Measurements from ENCODE around the gene PPP2R5C. TPM values are rescaled to one million over a fixed set of nuclear protein-coding genes. Genes with fewer than 3 reads are reported as not detected.
"Not testable (repeated sequence)": the region's sequence is repeated elsewhere in the genome, so short reads cannot be mapped to it uniquely, and the experiment has no call there.

PPP2R5C gene
- total RNA-seq, 1 donor from 2014 or later = 198 TPM

DNA sequence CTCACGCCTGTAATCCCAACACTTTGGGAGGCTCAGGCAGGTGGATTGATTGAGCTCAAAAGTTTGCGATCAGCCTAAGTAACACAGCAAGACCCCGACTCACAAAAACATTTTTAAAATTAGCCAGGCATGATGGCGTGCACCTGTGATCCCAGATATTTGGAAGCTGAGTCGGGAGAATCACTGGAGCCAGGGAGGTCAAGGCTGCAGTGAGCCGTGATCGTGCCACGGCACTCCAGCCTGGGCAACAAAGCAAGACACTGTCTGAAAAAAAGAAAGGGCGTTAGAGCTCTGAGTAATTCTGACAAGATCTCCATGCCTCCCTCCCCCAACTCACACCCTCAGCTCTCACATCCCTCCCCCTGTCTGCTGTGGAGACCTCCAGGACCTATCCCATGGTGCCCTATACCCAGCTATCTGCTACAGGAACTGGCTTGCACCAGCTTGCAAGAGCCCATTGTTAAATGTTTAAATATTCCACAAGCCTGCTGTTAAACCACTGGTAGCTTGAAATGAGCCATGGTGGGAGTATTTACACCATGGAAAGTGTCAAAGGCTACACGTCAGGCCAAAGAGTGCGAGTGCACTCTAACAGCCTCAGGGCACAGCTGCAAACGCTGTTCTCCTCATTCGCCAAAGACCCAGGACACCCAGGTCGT, 35.1 kb upstream of the PPP2R5C start:
- no peak overlapping the region for H3K4me3 ChIP-seq
- DNase-seq = no peak
- H3K27ac ChIP-seq (replicated peaks) = no peak overlapping the region
- intact Hi-C loops (cut with micrococcal nuclease) = no loop called here
- TF ChIP-seq, protein P1, sequence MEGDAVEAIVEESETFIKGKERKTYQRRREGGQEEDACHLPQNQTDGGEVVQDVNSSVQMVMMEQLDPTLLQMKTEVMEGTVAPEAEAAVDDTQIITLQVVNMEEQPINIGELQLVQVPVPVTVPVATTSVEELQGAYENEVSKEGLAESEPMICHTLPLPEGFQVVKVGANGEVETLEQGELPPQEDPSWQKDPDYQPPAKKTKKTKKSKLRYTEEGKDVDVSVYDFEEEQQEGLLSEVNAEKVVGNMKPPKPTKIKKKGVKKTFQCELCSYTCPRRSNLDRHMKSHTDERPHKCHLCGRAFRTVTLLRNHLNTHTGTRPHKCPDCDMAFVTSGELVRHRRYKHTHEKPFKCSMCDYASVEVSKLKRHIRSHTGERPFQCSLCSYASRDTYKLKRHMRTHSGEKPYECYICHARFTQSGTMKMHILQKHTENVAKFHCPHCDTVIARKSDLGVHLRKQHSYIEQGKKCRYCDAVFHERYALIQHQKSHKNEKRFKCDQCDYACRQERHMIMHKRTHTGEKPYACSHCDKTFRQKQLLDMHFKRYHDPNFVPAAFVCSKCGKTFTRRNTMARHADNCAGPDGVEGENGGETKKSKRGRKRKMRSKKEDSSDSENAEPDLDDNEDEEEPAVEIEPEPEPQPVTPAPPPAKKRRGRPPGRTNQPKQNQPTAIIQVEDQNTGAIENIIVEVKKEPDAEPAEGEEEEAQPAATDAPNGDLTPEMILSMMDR (IDR thresholded peaks at IDR 0.05; ENCODE audit: borderline replicate concordance) = no peak
- peaks cover 17% of the 10 kb centered on the region for H3K4me1 ChIP-seq
- H3K9me3 ChIP-seq (replicated peaks) = no peaks in the 10 kb centered on the region
- no peaks in the 10 kb centered on the region for H3K27me3 ChIP-seq (ENCODE audit: low read depth)
- no peaks in the 10 kb centered on the region for H3K36me3 ChIP-seq

DNA sequence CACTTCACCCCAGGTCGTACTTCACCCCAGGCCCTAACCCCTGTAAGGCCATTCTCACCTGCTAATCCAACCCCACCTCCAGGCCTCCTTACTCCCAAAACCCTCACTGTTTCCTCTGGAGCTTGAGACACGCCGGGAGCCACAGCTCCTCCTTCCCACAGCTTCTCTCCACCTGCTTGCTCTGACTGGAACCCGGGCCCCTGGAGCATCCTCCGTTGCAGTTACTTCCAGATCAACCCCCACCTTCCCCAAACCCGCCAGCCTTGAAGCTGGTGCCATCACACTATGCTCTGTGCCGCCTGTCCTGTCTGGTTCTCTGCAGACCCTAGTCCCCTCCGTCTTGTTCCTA, 34.6 kb upstream of the PPP2R5C start:
- H3K27ac ChIP-seq (replicated peaks) = no peak overlapping the region
- H3K36me3 ChIP-seq = no peaks in the 10 kb centered on the region
- no peaks in the 10 kb centered on the region for H3K9me3 ChIP-seq (replicated peaks)
- no peaks in the 10 kb centered on the region for H3K27me3 ChIP-seq (ENCODE audit: low read depth)
- peaks cover 17% of the 10 kb centered on the region for H3K4me1 ChIP-seq
- no peak for DNase-seq
- TF ChIP-seq, protein P1 (IDR thresholded peaks at IDR 0.05; ENCODE audit: borderline replicate concordance) = no peak
- intact Hi-C loops (cut with micrococcal nuclease) = no loop called here
- no peak overlapping the region for H3K4me3 ChIP-seq

DNA sequence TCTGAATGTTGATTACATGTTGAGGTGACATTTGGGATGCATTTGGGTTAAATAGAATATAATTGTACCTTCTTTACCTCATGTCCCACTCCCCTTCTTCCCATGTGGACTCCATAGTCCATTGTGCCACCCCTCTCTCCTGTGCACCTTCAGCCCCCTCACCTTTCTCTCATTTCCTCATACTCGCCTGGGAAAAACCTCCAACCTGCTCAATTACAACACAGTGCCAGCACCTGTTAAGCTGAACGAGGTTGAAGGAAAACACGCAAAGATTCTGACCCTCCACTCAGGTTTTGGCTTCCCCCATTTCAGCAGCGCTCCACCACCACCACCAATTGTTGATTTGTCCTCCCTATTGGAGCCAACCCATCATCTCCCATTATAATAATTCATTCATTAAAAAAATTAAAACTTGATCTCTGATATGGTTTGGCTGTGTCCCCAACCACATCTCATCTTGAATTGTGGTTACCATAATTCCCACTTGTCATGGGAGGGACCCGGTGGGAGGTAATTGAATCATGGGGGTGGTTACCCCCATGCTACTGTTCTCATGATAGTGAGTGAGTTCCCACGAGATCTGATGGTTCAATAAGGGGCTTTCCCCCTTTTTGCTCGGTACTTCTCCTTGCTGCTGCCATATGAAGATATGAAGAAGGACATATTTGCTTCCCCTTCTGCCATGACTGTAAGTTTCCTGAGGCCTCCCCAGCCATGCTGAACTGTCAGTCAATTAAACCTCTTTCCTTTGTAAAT, 33.7 kb upstream of the PPP2R5C start:
- intact Hi-C loops (cut with micrococcal nuclease) = no loop called here
- TF ChIP-seq, protein P1 (IDR thresholded peaks at IDR 0.05; ENCODE audit: borderline replicate concordance) = no peak

DNA sequence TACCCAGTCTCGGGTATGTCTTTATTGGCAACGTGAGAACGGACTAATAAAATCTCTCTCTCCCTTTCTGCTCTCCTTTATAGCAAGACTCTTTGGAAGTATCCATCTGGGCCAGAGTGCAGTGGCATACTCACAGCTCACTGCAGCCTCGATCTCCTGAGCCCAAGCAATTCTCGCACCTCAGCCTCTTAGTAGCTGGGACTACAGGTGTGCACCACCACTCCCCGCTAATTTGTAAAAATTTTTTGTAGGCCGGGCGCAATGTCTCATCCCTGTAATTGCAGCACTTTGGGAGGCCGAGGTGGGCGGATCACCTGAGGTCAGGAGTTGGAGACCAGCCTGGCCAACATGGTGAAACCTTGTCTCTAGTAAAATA, 33.2 kb upstream of the PPP2R5C start:
- H3K9me3 ChIP-seq (replicated peaks) = no peaks in the 10 kb centered on the region
- peaks cover 11% of the 10 kb centered on the region for H3K4me1 ChIP-seq
- TF ChIP-seq, protein P1 (IDR thresholded peaks at IDR 0.05; ENCODE audit: borderline replicate concordance) = no peak
- no peaks in the 10 kb centered on the region for H3K36me3 ChIP-seq
- H3K27ac ChIP-seq (replicated peaks) = no peak overlapping the region
- no peak for DNase-seq
- intact Hi-C loops (cut with micrococcal nuclease) = no loop called here
- H3K4me3 ChIP-seq = no peak overlapping the region
- no peaks in the 10 kb centered on the region for H3K27me3 ChIP-seq (ENCODE audit: low read depth)

More for the DNA sequence above, 33.7 kb upstream of the PPP2R5C start:
- Histone ChIP-seq H3K9me3 (replicated peaks) (no peaks in the 10 kb centered on the region), H3K27me3 (ENCODE audit: low read depth) (no peaks in the 10 kb centered on the region), H3K36me3 (no peaks in the 10 kb centered on the region), H3K4me1 (peaks cover 11% of the 10 kb centered on the region), H3K4me3 (no peak overlapping the region), H3K27ac (replicated peaks) (no peak overlapping the region)
- no peak for DNase-seq

DNA sequence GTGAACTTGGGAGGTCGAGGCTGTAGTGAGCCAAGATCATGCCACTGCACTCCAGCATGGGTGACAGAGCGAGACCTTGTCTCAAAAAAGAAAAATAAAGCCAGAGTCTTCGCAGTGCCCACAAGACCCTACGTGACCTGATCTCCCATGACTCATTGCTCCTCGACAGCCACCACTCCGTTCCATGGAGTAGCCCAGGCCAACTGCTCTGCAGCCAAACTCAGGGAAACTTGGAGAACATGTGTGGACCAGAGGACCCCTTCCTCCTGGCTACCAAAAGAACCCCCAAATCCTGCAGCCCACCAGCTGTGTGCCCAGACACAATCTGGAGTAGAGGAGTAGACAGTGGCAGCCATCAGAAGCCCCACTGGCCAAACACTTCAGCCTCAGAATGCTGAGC, 32.1 kb upstream of the PPP2R5C start:
- Histone ChIP-seq H3K27ac (replicated peaks) (no peak overlapping the region), H3K4me1 (peaks cover 11% of the 10 kb centered on the region), H3K4me3 (no peak overlapping the region), H3K36me3 (no peaks in the 10 kb centered on the region), H3K27me3 (ENCODE audit: low read depth) (no peaks in the 10 kb centered on the region), H3K9me3 (replicated peaks) (no peaks in the 10 kb centered on the region)
- TF ChIP-seq, protein P1 (IDR thresholded peaks at IDR 0.05; ENCODE audit: borderline replicate concordance) = no peak
- intact Hi-C loops (cut with micrococcal nuclease) = no loop called here
- DNase-seq = no peak

DNA sequence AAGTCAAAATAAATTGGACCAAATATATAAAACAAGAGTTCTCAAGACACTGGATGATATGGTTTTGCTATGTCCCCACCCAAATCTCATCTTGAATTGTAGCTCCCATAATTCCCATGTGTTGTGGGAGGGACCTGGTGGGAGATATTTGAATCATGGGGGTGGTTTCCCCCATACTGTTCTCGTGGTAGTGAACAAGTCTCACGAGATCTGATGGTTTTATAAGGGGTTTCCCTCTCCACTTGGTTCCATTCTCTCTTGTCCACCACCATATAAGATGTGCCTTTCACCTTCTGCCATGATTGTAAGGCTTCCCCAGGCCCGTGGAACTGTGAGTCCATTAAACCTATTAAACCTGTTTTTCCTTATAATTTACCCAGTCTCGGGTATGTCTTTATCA, 31.4 kb upstream of the PPP2R5C start:
- intact Hi-C loops (cut with micrococcal nuclease); H3K9me3 ChIP-seq (replicated peaks): not testable (repeated sequence)

More for the DNA sequence above, 31.4 kb upstream of the PPP2R5C start:
- not testable (repeated sequence) for H3K36me3 ChIP-seq; DNase-seq; H3K4me3 ChIP-seq; H3K27ac ChIP-seq (replicated peaks); H3K27me3 ChIP-seq (ENCODE audit: low read depth)
- peaks cover 11% of the 10 kb centered on the region for H3K4me1 ChIP-seq

Data from left ventricle myocardium inferior (tissue), 1 donor.